Measurements from ENCODE around the gene CARD11. TPM values are rescaled to one million over a fixed set of nuclear protein-coding genes. Genes with fewer than 3 reads are reported as not detected.

Gene CARD11
- total and polyA plus RNA-seq, 2 donors (not counting 1 experiment from before 2014, with no cell fraction given) = 129 to 135 TPM

- H3K9me3 ChIP-seq (ENCODE audit: control extremely low read depth in 1 of 3, control insufficient read depth in 2 of 3, insufficient read depth in 1 of 3, low read length in 2 of 3) = peaks cover 0 to 3% (median 0%) of the 10 kb centered on the region in 3 donors
- ChIA-PET CTCF (no interaction called here), POLR2A (interaction anchor here (0.6 kb wide), 1 partner anchor 39 kb away, joined by 12 read pairs; no protein-coding TSS in a partner anchor)
- H4K20me1 ChIP-seq (ENCODE audit: control insufficient read depth, insufficient read depth, low read length, poor library complexity, severe bottlenecking) = peaks cover 12% of the 10 kb centered on the region
- ATAC-seq (ENCODE audit: low read depth) = no peak
- Mint-ChIP-seq H3K4me3 (no peak overlapping the region), H3K27ac (peak overlapping the region; percentile 18), H3K27me3 (no peaks in the 10 kb centered on the region), H3K4me1 (peaks cover 34% of the 10 kb centered on the region), H3K9me3 (ENCODE audit: insufficient read depth) (no peaks in the 10 kb centered on the region)
- no peak overlapping the region for H3K27ac ChIP-seq (ENCODE audit: low read length in 2 of 2)
- no peaks in the 10 kb centered on the region for H3K27me3 ChIP-seq (replicated peaks in 1 of 4; ENCODE audit: control extremely low read depth in 1 of 4, control insufficient read depth in 3 of 4, insufficient read depth in 4 of 4, low read length in 3 of 4)
- 97% methylated on average over 3 of the region's 4 CpGs for WGBS (ENCODE audit: insufficient coverage)
- no peak overlapping the region for H3K9ac ChIP-seq (ENCODE audit: low read length)
- peaks cover 10 to 17% of the 10 kb centered on the region in 2 donors for H3K4me1 ChIP-seq (ENCODE audit: control insufficient read depth in 2 of 2, insufficient read depth in 2 of 2, low read length in 2 of 2)
- H3K4me2 ChIP-seq (replicated peaks; ENCODE audit: low read depth, low read length, poor library complexity, severe bottlenecking) = no peak overlapping the region
- no peak overlapping the region for H3K4me3 ChIP-seq (ENCODE audit: control extremely low read depth in 1 of 5, extremely low read depth in 1 of 5, insufficient read depth in 1 of 5, low read depth in 2 of 5, low read length in 4 of 5)
- DNase-seq = no peak
- no peak overlapping the region for H2AFZ ChIP-seq (ENCODE audit: insufficient read depth, low read depth, low read length, poor library complexity, severe bottlenecking)
- TF ChIP-seq, protein P1, sequence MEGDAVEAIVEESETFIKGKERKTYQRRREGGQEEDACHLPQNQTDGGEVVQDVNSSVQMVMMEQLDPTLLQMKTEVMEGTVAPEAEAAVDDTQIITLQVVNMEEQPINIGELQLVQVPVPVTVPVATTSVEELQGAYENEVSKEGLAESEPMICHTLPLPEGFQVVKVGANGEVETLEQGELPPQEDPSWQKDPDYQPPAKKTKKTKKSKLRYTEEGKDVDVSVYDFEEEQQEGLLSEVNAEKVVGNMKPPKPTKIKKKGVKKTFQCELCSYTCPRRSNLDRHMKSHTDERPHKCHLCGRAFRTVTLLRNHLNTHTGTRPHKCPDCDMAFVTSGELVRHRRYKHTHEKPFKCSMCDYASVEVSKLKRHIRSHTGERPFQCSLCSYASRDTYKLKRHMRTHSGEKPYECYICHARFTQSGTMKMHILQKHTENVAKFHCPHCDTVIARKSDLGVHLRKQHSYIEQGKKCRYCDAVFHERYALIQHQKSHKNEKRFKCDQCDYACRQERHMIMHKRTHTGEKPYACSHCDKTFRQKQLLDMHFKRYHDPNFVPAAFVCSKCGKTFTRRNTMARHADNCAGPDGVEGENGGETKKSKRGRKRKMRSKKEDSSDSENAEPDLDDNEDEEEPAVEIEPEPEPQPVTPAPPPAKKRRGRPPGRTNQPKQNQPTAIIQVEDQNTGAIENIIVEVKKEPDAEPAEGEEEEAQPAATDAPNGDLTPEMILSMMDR (IDR thresholded peaks at IDR 0.05) = no peak
- no peak for TF ChIP-seq EZH2 (IDR thresholded peaks at IDR 0.05; ENCODE audit: borderline replicate concordance, insufficient read depth, low read depth, low read length, poor library complexity, severe bottlenecking)
- intact Hi-C loops (cut with micrococcal nuclease) = no loop called here
- peaks cover 22% of the 10 kb centered on the region for H3K79me2 ChIP-seq (ENCODE audit: control insufficient read depth, insufficient read depth, low read length)
- H3K36me3 ChIP-seq (replicated peaks in 1 of 2; ENCODE audit: control extremely low read depth in 1 of 2, control insufficient read depth in 1 of 2, extremely low read depth in 1 of 2, insufficient read depth in 2 of 2, low read length in 1 of 2) = peaks cover 24 to 74% of the 10 kb centered on the region in 2 experiments
These were observed 98.5 kb downstream of the CARD11 start for GRCh38 chr7:2945171-2945570.

DNA sequence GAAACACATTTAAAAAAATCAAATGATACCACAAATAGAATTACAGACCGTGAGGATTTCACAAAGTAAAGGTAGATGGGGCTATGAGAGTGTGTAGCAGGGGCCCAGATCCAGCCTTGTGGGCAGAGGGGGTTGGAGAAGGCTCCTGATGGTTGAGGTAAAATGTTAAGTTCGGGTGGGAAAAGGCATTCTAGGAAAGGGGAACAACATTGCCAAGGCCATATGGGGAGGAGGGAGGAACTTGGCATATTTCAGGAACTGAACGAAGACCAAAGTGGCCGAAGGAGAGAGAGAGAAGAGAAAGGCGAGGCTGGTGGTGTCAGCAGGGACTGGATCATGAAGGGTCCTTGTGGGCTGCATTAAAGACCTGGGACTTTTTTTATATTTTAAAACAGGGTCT is 98.9 kb downstream of the CARD11 start:
- ATAC-seq (ENCODE audit: low read depth) (no peak), DNase-seq (no peak)
- intact Hi-C loops (cut with micrococcal nuclease) = no loop called here
- H3K9ac ChIP-seq (ENCODE audit: low read length) = no peak overlapping the region
- Mint-ChIP-seq H3K27me3 (no peaks in the 10 kb centered on the region), H3K27ac (peak overlapping the region; percentile 46), H3K4me3 (no peak overlapping the region), H3K9me3 (ENCODE audit: insufficient read depth) (no peaks in the 10 kb centered on the region), H3K4me1 (peaks cover 31% of the 10 kb centered on the region)
- H3K4me1 ChIP-seq (ENCODE audit: control insufficient read depth in 2 of 2, insufficient read depth in 2 of 2, low read length in 2 of 2) = peaks cover 9 to 13% of the 10 kb centered on the region in 2 donors
- peaks cover 0 to 3% (median 0%) of the 10 kb centered on the region in 3 donors for H3K9me3 ChIP-seq (ENCODE audit: control extremely low read depth in 1 of 3, control insufficient read depth in 2 of 3, insufficient read depth in 1 of 3, low read length in 2 of 3)
- CTCF ChIA-PET = no interaction called here
- H3K36me3 ChIP-seq (replicated peaks in 1 of 2; ENCODE audit: control extremely low read depth in 1 of 2, control insufficient read depth in 1 of 2, extremely low read depth in 1 of 2, insufficient read depth in 2 of 2, low read length in 1 of 2) = peaks cover 26 to 78% of the 10 kb centered on the region in 2 experiments
- H3K4me3 ChIP-seq (ENCODE audit: control extremely low read depth in 1 of 5, extremely low read depth in 1 of 5, insufficient read depth in 1 of 5, low read depth in 2 of 5, low read length in 4 of 5) = no peak overlapping the region
- TF ChIP-seq, protein P1 (IDR thresholded peaks at IDR 0.05) = no peak
- no peak for TF ChIP-seq EZH2 (IDR thresholded peaks at IDR 0.05; ENCODE audit: borderline replicate concordance, insufficient read depth, low read depth, low read length, poor library complexity, severe bottlenecking)
- peaks cover 25% of the 10 kb centered on the region for H3K79me2 ChIP-seq (ENCODE audit: control insufficient read depth, insufficient read depth, low read length)
- no peak overlapping the region for H3K27ac ChIP-seq (ENCODE audit: low read length in 2 of 2)
- POLR2A ChIA-PET = interaction anchor here (0.6 kb wide), 1 partner anchor 39 kb away, joined by 12 read pairs; no protein-coding TSS in a partner anchor
- H4K20me1 ChIP-seq (ENCODE audit: control insufficient read depth, insufficient read depth, low read length, poor library complexity, severe bottlenecking) = peaks cover 12% of the 10 kb centered on the region
- H3K4me2 ChIP-seq (replicated peaks; ENCODE audit: low read depth, low read length, poor library complexity, severe bottlenecking) = no peak overlapping the region
- H3K27me3 ChIP-seq (replicated peaks in 1 of 4; ENCODE audit: control extremely low read depth in 1 of 4, control insufficient read depth in 3 of 4, insufficient read depth in 4 of 4, low read length in 3 of 4) = no peaks in the 10 kb centered on the region
- H2AFZ ChIP-seq (ENCODE audit: insufficient read depth, low read depth, low read length, poor library complexity, severe bottlenecking) = no peak overlapping the region
- WGBS (ENCODE audit: insufficient coverage) = 88% methylated on average over 3 of the region's 5 CpGs
